Activated CD4-positive, alpha-beta memory T cell treated with anti-CD3 and anti-CD28 coated beads, Interleukin-2, amount 10 ng/mL, durations not matched to agents 7 days and 5 days (primary cell): ENCODE measurements around the gene ATP5ME. TPM values are rescaled to one million over a fixed set of nuclear protein-coding genes. Genes with fewer than 3 reads are reported as not detected.

ENCODE experiments used
- CTCF ChIA-PET: fragments of 350-600 bp; sonication (Branson Sonifier 250); formaldehyde crosslinking; loops from one replicate; lab custom pipeline; 2021; ENCODE audit warnings: antibody characterized with exemption, inconsistent platforms; lab: Charles Lee
- POLR2A ChIA-PET: fragments of 350-600 bp; sonication (Branson Sonifier 250); formaldehyde crosslinking; loops from one replicate; lab custom pipeline; 2021; ENCODE audit warnings: antibody characterized with exemption; lab: Charles Lee
- DNase-seq: peaks from one replicate; pipeline ENCODE4 v3.0.0-alpha.2; 2020
- H3K27ac Mint-ChIP-seq: one replicate; pipeline ENCODE4 v1.8.0; 2021; ENCODE audit warnings: mild to moderate bottlenecking, mixed read lengths
- H3K27me3 Mint-ChIP-seq: one replicate; pipeline ENCODE4 v1.8.0; 2021; ENCODE audit warnings: mixed read lengths
- H3K36me3 Mint-ChIP-seq: one replicate; pipeline ENCODE4 v1.8.0; 2021; ENCODE audit warnings: low read depth, mixed read lengths
- H3K4me1 Mint-ChIP-seq: one replicate; pipeline ENCODE4 v1.8.0; 2021; ENCODE audit warnings: mixed read lengths
- H3K4me3 Mint-ChIP-seq: one replicate; pipeline ENCODE4 v1.8.0; 2021; ENCODE audit warnings: mild to moderate bottlenecking, mixed read lengths
- H3K9me3 Mint-ChIP-seq: one replicate; pipeline ENCODE4 v1.8.0; 2021; ENCODE audit warnings: mixed read lengths
- total RNA-seq, 2 experiments: library from RNA; stranded (reverse); gene quantifications; one replicate each; pipeline ENCODE4 v1.2.3, GENCODE V29; 2021

Gene ATP5ME
- total RNA-seq, 2 experiments from 2014 or later = 205 TPM

DNA sequence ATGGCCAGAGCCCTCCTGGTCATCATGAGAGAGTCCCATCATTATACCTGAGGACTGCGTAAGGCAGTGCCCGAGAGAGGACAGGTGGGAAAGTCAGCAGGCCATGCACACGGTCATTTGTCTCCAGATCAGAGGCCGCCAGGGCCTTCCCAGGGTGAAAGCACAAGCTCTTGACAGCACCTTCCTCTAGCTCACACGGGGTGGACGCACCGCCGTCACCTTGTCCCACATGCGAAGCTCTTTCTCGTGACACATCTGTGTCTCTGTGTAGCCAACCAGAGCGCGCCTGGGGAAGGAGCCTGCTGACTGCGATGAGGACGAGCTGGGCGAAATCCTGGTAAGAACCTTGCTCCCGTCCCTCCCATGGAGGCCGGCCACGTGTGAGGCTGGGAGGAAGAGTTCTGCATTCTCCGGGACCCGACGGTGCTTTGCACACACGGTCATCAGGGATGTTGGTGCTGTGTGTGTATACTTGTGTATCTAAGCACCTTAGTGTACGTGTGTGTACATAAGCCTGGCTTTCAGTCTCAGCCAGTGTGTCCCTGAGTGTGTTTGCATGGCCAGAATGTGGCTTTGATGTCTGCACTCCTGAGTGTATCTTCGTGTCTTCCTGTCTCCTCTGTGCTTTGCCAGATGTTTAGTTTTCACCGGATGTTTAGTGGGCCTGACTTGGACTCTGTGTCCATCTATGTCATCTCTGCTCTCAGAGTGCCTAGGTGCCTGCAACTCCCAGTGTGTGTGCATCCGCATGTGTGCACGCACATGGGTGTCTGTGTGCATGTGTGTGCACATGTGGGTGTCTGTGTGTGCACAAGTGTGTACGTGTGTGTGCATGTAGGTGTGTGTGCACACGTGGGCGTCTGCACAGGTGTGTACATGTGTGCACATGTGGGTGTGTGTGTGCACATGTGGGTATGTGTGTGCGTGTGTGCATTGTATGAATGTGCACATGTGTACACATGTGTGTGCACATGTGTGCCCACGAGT lies 15.1 kb downstream of the ATP5ME start:
- peaks cover 14% of the 10 kb centered on the region for H3K36me3 Mint-ChIP-seq
- ChIA-PET CTCF (no interaction called here), POLR2A (no interaction called here)

GRCh38 chr4:657834-658667 lies 16.0 kb downstream of the ATP5ME start:
- H3K4me3 Mint-ChIP-seq = no peak overlapping the region
- ChIA-PET POLR2A (no interaction called here), CTCF (no interaction called here)
- H3K27ac Mint-ChIP-seq = no peak overlapping the region
- no peak for DNase-seq
- peaks cover 15% of the 10 kb centered on the region for H3K9me3 Mint-ChIP-seq
- peaks cover 14% of the 10 kb centered on the region for H3K36me3 Mint-ChIP-seq
- peaks cover 2% of the 10 kb centered on the region for H3K4me1 Mint-ChIP-seq
- H3K27me3 Mint-ChIP-seq = no peaks in the 10 kb centered on the region

More for the DNA sequence above, 15.1 kb downstream of the ATP5ME start:
- Mint-ChIP-seq H3K27me3 (no peaks in the 10 kb centered on the region), H3K9me3 (peaks cover 15% of the 10 kb centered on the region), H3K4me3 (no peak overlapping the region), H3K27ac (no peak overlapping the region), H3K4me1 (peaks cover 3% of the 10 kb centered on the region)
- DNase-seq = no peak

DNA sequence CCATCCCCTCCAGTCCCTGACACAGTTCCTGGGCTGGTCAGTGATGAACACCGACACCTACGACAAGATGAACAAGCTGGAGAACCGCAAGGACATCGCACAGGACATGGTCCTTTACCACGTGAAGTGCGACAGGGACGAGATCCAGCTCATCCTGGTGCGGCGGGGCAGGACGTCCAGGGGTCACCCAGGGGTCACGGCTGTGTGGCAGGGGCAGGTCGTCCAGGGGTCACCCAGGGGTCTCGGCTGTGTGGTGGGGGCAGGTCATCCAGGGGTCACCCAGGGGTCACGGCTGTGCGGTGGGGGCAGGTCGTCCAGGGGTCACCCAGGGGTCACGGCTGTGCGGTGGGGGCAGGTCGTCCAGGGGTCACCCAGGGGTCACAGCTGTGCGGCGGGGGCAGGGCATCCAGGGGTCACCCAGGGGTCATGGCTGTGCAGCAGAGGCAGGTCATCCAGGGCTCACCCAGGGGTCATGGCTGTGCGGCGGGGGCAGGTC lies 16.7 kb downstream of the ATP5ME start:
- no peak overlapping the region for H3K27ac Mint-ChIP-seq
- peaks cover 14% of the 10 kb centered on the region for H3K36me3 Mint-ChIP-seq
- H3K4me1 Mint-ChIP-seq = peaks cover 1% of the 10 kb centered on the region
- H3K27me3 Mint-ChIP-seq = no peaks in the 10 kb centered on the region
- ChIA-PET CTCF (no interaction called here), POLR2A (no interaction called here)
- H3K9me3 Mint-ChIP-seq = peaks cover 15% of the 10 kb centered on the region
- no peak for DNase-seq
- H3K4me3 Mint-ChIP-seq = no peak overlapping the region

- H3K27me3 Mint-ChIP-seq = no peaks in the 10 kb centered on the region
- no peak overlapping the region for H3K4me3 Mint-ChIP-seq
- H3K27ac Mint-ChIP-seq = no peak overlapping the region
- H3K4me1 Mint-ChIP-seq = peaks cover 1% of the 10 kb centered on the region
- peaks cover 15% of the 10 kb centered on the region for H3K9me3 Mint-ChIP-seq
- H3K36me3 Mint-ChIP-seq = peaks cover 14% of the 10 kb centered on the region
- ChIA-PET CTCF (no interaction called here), POLR2A (no interaction called here)
- no peak for DNase-seq
Measured at GRCh38 chr4:656436-657337, 17.4 kb downstream of the ATP5ME start.

DNA sequence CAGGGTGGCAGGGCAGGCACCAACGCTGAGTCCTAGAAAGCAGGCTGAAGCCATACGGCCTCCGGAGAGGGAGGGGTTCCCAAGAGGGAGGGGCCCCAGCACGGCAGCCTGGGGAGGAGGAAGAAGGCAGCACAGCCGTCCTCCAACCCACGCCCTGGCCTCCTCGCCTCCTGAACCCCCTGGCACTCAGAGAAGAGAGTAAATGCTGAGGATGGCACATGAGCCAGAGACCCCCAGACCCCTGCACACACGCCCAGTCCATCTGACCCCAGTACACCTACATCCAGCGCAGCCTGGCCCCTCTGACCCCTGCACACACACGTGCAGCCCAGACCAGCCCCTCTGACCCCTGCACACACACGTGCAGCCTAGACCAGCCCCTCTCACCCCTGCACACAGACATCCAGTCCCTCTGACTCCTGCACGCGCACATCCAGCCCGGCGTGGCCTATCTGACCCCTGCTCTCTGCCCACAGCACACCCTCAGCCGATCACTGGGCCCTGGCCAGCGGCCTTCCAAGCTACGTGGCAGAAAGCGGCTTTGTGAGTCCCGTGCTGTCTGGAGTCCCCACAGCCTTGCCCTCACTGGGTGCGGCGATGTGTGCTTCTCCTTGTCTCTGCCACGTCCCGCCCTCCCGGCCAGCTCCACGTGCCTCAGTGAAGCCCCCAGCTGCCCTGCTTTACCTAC lies 18.5 kb downstream of the ATP5ME start:
- CTCF ChIA-PET = no interaction called here
- Mint-ChIP-seq H3K4me3 (no peak overlapping the region), H3K9me3 (peaks cover 11% of the 10 kb centered on the region), H3K36me3 (peaks cover 9% of the 10 kb centered on the region), H3K27ac (no peak overlapping the region), H3K4me1 (no peaks in the 10 kb centered on the region), H3K27me3 (no peaks in the 10 kb centered on the region)
- DNase-seq = no peak
- POLR2A ChIA-PET = no interaction called here

DNA sequence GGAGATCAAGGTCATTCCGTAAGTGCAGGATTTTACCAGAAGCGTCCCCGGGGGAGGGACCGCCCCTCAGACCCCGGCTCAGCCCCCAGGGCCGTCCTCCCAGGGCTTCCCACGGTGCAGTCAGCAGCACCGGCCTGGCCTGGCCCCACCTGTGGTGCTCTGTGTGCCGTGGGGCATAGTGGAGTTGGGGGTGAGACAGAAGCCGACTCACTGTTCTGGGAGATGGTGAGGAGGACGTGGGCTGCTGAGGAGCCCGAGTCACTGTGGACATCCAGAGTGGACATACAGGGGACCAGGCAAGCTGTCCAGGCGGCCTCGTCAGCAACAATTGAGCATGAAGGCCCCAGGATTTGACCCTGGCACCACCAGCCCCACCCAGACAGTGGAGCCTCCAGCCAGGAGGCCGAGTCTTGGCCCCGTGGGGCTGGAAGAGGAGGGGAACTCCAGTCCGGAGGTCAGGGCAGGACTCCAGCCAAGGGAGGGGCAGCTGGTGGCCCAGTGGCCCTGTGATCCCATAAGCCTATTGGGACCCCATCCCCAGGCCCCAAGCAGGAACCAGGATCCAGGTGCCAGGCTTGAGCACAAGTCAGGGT lies 19.1 kb downstream of the ATP5ME start:
- ChIA-PET CTCF (no interaction called here), POLR2A (no interaction called here)
- no peak for DNase-seq
- H3K4me3 Mint-ChIP-seq = no peak overlapping the region
- H3K27ac Mint-ChIP-seq = no peak overlapping the region
- peaks cover 6% of the 10 kb centered on the region for H3K36me3 Mint-ChIP-seq
- peaks cover 7% of the 10 kb centered on the region for H3K9me3 Mint-ChIP-seq
- H3K27me3 Mint-ChIP-seq = no peaks in the 10 kb centered on the region
- H3K4me1 Mint-ChIP-seq = no peaks in the 10 kb centered on the region

DNA sequence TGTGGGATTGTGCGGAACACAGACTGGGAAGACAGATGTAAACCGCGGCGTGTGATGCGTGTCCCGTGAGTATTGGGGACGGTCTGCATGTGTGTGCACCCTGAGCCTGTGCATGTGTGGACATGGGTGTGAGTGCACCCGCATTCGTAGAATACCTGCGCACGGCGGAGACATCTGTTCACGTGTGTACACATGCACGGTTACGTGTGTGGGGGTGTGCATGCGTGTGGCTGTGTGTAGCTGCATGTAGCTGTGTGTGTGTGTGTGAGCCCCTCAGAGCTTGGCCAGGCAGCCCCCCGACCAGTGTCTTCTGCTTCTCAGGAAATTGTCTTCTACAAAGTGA lies 19.6 kb downstream of the ATP5ME start:
- no peak for DNase-seq
- peaks cover 3% of the 10 kb centered on the region for H3K36me3 Mint-ChIP-seq
- ChIA-PET POLR2A (no interaction called here), CTCF (no interaction called here)
- H3K27me3 Mint-ChIP-seq = no peaks in the 10 kb centered on the region
- no peak overlapping the region for H3K27ac Mint-ChIP-seq
- no peak overlapping the region for H3K4me3 Mint-ChIP-seq
- H3K4me1 Mint-ChIP-seq = no peaks in the 10 kb centered on the region
- H3K9me3 Mint-ChIP-seq = peaks cover 4% of the 10 kb centered on the region

GRCh38 chr4:653831-654502 lies 20.1 kb downstream of the ATP5ME start:
- no peaks in the 10 kb centered on the region for H3K4me1 Mint-ChIP-seq
- ChIA-PET CTCF (no interaction called here), POLR2A (no interaction called here)
- H3K36me3 Mint-ChIP-seq = peaks cover 3% of the 10 kb centered on the region
- no peak overlapping the region for H3K4me3 Mint-ChIP-seq
- H3K27ac Mint-ChIP-seq = no peak overlapping the region
- no peaks in the 10 kb centered on the region for H3K27me3 Mint-ChIP-seq
- no peaks in the 10 kb centered on the region for H3K9me3 Mint-ChIP-seq
- no peak for DNase-seq

DNA sequence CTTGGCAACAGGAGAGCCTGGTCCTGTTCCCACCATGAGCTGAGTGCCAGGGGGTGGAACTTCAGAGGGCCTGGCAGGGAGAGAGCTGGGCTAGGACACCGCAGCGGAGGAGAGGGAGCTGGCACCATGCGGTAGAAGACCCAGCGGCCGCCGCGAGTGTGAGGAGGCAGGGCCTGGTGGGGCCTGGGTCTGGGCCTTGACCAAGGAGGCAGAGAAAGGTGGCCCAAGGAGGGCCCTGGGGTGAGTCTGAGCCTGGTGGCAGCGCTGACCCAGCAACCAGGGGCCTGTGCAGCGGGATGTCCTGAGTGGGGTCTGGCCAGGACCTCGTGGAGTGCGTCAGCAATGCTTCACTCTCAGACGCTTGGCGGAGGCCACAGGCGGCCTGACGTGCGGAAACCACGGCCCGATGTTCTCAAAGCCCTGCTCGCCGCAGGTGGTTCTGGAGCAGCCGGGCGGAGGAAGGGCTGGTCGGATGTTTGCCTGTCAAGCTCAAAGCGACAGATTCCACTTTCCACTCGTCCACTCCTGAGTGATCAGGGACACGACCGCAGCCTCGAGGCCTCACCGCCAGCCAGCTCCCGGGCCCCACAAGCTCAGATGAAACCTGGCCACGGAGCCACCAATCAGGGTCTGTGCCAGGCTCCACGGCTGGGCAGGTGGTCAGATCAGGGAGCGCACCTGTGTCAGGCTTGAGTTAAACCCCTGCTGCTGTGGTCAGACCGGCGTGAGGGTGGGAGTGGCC lies 20.8 kb downstream of the ATP5ME start:
- no peaks in the 10 kb centered on the region for H3K27me3 Mint-ChIP-seq
- POLR2A ChIA-PET = no interaction called here
- no peak overlapping the region for H3K27ac Mint-ChIP-seq
- no peak for DNase-seq
- H3K36me3 Mint-ChIP-seq = peaks cover 3% of the 10 kb centered on the region
- CTCF ChIA-PET = no interaction called here
- H3K9me3 Mint-ChIP-seq = no peaks in the 10 kb centered on the region
- H3K4me1 Mint-ChIP-seq = no peaks in the 10 kb centered on the region
- no peak overlapping the region for H3K4me3 Mint-ChIP-seq

DNA sequence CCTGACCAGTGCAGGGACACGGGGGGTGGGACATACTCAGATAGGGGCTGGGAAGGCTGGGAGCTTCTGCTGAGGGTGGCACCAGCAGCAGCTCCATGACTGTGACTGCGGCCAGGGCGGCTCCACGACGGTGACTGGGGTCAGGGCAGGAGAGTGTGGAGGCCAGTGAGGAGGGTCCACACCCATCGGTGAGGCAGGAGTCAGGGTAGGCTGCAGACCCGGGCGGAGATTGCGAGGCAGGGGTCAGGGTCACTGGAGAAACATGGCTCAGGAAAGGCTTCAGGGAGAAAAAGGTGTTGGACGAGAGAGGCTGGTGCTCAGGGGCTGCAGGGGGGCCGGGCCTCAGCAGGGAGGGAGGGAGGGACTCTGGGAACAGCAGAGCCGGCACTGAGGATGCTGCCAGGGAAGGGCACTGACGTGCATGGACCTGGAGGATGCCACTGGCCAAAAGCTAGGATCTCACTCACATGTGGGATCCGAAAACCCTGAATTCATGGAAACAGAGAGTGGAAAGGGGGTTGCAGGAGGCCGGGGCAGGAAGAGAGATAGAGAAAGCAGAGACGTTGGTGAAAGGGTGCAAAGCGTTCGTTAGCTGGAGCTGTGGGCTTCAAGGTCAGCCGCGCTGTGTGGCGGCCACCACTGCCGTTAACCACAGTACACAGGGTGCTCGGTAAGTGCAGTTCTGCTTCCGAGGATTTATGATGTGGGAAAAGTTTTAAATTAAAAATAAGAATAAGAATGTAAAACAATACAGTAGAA lies 22.0 kb downstream of the ATP5ME start:
- H3K9me3 Mint-ChIP-seq = no peaks in the 10 kb centered on the region
- H3K36me3 Mint-ChIP-seq = peaks cover 3% of the 10 kb centered on the region
- no peak for DNase-seq
- H3K4me1 Mint-ChIP-seq = no peaks in the 10 kb centered on the region
- CTCF ChIA-PET = no interaction called here
- POLR2A ChIA-PET = no interaction called here
- no peaks in the 10 kb centered on the region for H3K27me3 Mint-ChIP-seq
- H3K4me3 Mint-ChIP-seq = no peak overlapping the region
- H3K27ac Mint-ChIP-seq = no peak overlapping the region
